Jurkat, Clone E6-1 (cell line): Measurements from ENCODE around the gene FOSL2.

Experiments
- DNase-seq: peaks from one replicate; pipeline ENCODE4 v3.0.0-alpha.2; 2011; ENCODE audit warnings: low read depth, low spot score
- H3K4me3 ChIP-seq: 2 replicates; pipeline ENCODE4 v1.5.1; 2011; ENCODE audit warnings: mild to moderate bottlenecking, low read length, control low read depth, moderate library complexity

FOSL2 gene

DNA sequence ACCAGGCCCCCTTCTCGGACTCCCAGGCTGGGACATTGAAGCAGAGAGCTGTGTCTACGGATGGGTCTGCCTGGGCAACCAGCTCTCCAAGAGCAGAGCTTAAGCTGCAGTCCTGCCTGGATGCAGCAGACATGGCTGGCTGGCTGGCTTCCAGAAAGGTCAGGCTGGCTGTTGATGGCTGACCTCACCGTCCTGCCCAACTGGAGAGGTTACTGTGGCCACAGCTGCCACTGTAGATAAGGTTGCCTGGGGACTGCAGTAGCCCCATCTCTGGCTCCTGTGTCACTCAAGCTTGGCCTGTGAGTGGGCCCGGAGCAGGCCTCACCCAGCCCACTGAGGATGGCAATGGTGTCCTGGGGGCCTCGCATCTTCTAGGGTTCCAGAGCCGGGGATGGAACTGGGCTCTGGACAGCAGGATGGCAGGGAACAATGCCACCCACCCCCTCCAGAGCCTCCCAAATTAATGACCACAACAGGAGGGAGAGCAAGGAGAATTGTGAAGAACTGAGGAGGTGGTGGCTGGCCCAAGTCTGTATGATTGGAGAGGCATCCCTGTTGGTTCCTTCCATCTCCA lies 37.0 kb upstream of the FOSL2 start:
- no peak overlapping the region for H3K4me3 ChIP-seq
- DNase-seq: no peak

GRCh38 chr2:28356095-28356911 lies 36.4 kb upstream of the FOSL2 start:
- no peak overlapping the region for H3K4me3 ChIP-seq
- no peak for DNase-seq

DNA sequence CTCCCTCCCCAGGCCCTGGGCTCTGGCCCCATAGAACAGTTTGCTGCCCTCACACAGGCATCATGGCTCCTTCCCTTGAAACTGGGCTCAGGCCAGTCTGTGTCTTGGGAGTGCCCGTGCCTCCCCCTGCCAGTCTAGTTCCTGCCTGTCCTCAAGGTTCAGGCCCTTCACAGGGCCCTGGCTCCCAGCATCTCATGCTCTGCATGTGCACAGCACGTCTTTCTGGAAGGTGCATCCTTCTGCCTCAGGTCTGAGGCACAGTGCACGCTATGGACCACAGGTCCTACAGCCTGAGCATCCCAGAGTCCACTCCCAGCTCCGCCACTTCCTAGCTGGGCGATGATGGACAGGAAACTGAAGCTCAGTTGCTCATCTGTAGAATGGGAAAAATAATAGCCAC lies 35.6 kb upstream of the FOSL2 start:
- H3K4me3 ChIP-seq: no peak overlapping the region
- DNase-seq: no peak

DNA sequence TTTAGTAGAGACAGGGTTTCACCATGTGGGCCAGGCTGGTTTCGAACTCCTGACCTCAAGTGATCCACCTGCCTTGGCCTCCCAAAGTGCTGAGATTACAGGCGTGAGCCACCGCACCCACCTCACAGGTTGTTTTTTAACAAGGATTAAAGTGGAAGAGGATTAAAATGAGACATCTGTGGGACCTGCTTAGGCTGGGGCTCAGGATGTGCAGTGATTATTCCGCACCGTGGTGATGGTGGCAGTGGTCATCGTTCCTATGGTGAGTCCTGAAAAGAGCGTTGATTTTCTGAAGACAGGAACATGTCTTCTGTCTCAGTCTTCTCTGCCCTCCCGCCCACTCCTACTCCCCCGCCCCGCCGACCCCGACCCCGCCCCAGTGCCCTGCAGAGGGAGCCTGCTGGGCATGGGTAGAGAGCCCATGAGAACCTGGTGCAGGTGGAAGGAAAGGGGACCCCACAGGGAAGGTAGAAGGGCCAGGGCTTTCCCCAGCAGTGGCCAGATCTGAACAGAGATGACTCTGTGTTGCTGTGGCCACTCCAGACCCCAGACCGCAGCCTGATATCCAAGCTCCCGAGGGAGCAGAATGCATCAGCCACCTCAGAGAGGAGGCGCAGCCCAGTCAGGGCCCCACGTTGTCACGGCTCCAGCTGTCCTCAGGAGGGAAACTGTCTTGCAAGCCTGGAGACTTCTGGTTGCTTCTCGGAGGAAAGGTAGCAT lies 34.5 kb upstream of the FOSL2 start:
- no peak overlapping the region for H3K4me3 ChIP-seq
- DNase-seq: no peak

GRCh38 chr2:28358668-28359201 lies 33.9 kb upstream of the FOSL2 start:
- peak overlapping the region; percentile 13; the same call in 1 of the 2 replicates for H3K4me3 ChIP-seq
- DNase-seq: no peak

GRCh38 chr2:28359222-28360057 lies 33.2 kb upstream of the FOSL2 start:
- DNase-seq: peak; percentile 79
- peak overlapping the region; percentile 13; the same call in 1 of the 2 replicates for H3K4me3 ChIP-seq

DNA sequence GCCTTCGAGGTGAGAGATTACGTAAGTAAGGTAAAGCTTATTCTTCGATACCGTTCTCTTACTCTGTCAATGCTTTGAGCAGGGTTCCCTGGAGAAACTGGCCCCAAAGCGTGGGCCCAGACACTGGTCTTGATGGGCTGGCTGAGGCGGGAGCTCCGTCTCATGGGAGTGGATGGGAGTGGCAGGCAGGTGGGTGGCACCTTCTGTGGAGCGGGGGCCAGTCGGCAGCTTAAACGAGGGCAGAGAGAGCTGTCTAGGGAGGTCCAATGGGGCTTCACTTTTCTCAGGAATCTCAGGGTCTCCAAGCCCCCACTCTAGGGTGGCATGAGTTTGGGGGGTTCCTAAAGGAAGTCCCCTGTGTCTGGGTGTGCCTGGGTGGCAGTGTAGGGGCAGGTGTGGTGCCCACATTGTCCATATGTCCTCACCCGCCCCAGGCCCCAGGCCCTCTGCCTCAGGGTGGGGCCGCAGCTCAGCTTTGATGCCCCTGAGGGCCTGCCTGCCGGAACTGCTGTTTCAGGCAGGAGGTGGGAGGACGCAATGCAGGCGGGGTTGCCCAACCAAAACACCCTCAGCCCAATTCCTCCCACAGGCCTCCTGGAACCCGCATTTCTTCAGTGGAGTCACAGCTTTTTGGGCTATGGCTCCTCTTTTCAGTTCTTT lies 32.5 kb upstream of the FOSL2 start:
- DNase-seq: no peak
- H3K4me3 ChIP-seq: no peak overlapping the region

DNA sequence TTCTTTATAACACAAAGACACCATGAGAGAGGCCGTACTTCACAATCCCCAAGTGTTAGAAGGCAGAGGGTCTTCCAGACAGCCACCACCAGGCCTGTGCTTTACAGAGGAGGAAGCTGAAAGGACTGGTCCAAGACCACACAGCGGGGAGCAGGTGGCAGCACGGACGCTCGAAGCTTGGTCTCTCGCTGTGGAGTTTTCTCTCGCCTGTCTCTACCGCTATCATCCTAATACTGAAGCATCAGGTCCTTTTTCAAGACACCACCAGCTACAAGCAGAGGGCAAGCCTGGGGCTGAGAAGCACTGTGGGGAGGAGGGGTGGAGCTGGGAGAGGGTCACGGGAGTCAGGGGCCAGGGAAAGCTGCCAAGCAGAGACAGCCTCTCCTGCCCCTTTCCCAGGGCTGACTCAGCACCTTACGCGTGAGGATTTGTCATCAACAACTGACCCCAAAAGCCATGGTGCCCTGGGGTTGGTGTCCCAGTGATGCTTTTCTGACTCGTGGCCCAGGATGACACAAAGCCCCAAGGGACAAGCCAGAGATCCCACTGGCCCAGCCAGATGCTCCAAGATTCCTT lies 31.9 kb upstream of the FOSL2 start:
- DNase-seq: no peak
- no peak overlapping the region for H3K4me3 ChIP-seq

GRCh38 chr2:28361991-28362710 lies 30.5 kb upstream of the FOSL2 start:
- no peak for DNase-seq
- no peak overlapping the region for H3K4me3 ChIP-seq

- no peak overlapping the region for H3K4me3 ChIP-seq
- DNase-seq: no peak
These were observed 29.6 kb upstream of the FOSL2 start for GRCh38 chr2:28362991-28363521.

DNA sequence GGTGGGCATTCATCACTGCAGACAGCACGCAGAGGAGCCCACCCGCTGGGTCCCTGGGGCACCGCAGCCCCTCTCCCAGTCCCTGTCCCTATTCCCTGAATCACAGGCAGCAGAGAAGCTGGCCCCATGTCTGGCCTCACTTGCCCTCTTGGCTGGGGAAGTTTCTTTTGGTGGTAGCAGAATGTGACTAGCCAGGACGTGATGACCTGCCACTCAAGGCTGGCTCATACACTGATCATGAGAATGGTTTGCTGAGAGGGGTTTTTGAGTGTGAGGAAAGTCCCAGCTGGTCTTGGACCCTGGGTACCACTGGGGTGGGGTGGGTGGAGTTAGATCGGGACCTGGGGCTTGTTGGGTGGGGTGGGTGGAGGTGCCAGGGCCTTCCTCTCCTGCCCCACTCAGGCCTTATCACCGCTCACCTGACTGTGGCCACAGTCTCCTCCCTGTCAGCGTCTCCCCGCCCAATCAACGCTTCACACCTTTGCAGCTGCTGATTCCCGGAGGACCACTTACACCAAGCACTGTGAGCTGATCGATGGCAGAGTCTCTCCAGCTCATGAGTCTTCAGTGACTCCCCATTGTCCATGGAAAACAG lies 28.9 kb upstream of the FOSL2 start:
- DNase-seq: no peak
- no peak overlapping the region for H3K4me3 ChIP-seq

DNA sequence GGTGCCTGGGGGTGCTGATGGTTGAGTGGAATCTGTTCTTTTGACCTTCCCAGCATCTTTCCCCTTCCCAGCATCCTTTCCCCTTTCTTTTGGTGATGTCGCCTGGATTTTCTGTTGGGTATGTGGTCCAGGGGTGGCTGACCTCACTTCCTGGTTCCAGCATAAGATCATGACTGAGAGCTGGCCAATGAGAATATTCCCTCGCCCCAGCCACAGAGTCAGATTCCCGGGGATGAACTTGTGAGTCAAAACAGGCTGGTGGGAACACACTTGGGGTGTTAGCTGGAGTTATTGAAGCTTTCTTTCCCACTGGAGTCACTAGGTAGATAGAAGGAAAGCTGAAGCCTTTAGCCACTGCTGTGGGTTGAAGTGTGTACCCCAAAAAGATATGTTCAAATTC lies 28.0 kb upstream of the FOSL2 start:
- DNase-seq: no peak
- no peak overlapping the region for H3K4me3 ChIP-seq

DNA sequence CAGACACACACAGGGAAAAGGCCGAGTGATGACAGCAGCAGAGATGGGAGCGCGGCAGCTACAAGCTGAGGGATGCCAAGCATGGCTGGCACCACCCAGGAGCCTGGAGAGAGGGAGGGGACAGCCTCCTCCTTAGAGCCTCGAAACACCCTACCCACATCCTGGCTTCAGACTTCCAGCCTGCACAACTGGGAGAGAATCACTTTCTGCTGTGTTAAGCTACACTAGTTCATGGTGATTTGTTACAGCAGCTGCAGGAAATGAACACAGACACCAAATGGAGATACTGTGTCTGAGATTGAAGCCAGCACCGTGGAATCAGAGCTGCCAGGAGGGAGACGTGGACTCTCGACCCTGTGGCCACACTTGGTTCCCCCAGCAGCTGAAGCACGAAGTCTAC lies 27.5 kb upstream of the FOSL2 start:
- no peak for DNase-seq
- H3K4me3 ChIP-seq: no peak overlapping the region

- H3K4me3 ChIP-seq: peak overlapping the region; percentile 35
- DNase-seq: no peak
These were observed 26.5 kb upstream of the FOSL2 start for GRCh38 chr2:28366149-28366495.

GRCh38 chr2:28366496-28367282 lies 26.0 kb upstream of the FOSL2 start:
- peak; percentile 92 for DNase-seq
- H3K4me3 ChIP-seq: peak overlapping the region; percentile 35

GRCh38 chr2:28367667-28368356 lies 24.8 kb upstream of the FOSL2 start:
- H3K4me3 ChIP-seq: no peak overlapping the region
- no peak for DNase-seq
